GM15510 (cell line): ENCODE data around the gene ZNF3.
A peak's percentile ranks its signal among the peaks of the same experiment; 100 is the strongest.

Experiments
- POLR2A ChIP-seq: IDR thresholded peaks from 3 replicates; pipeline ENCODE4 v1.6.1; 2011; ENCODE audit warnings: borderline replicate concordance; ENCODE audit not compliant: insufficient read length; ENCODE audit errors: extremely low read depth

ZNF3 gene

GRCh38 chr7:100081535-100082102 is at the start of gene ZNF3:
ZNF3 (minus strand) TSS chr7:100081723; CDS start chr7:100077357, 4,366 bp downstream.
- peak; percentile 62 for TF ChIP-seq POLR2A

- TF ChIP-seq POLR2A, result no peak
Observed at GRCh38 chr7:100130608-100131453, 49.3 kb upstream of the ZNF3 start.

GRCh38 chr7:100128637-100128963 is 47.1 kb upstream of the ZNF3 start:
- no peak for TF ChIP-seq POLR2A

GRCh38 chr7:100127866-100128636 is 46.5 kb upstream of the ZNF3 start:
- TF ChIP-seq POLR2A, result no peak

- peak; percentile 76 for TF ChIP-seq POLR2A
Observed at GRCh38 chr7:100126931-100127865, 45.7 kb upstream of the ZNF3 start, which contains the start of gene MBLAC1. MBLAC1 (plus strand) TSS chr7:100126967; CDS start chr7:100127396, 429 bp downstream.

GRCh38 chr7:100126239-100126930 is 44.9 kb upstream of the ZNF3 start:
- no peak for TF ChIP-seq POLR2A

- TF ChIP-seq POLR2A, result no peak
Observed at GRCh38 chr7:100124301-100125230, 43.0 kb upstream of the ZNF3 start.

- no peak for TF ChIP-seq POLR2A
Observed at GRCh38 chr7:100122568-100122967, 41.0 kb upstream of the ZNF3 start.

GRCh38 chr7:100122067-100122466 is 40.5 kb upstream of the ZNF3 start:
- no peak for TF ChIP-seq POLR2A

GRCh38 chr7:100120733-100121036 is 39.2 kb upstream of the ZNF3 start:
- no peak for TF ChIP-seq POLR2A

- no peak for TF ChIP-seq POLR2A
Observed at GRCh38 chr7:100119970-100120732, 38.6 kb upstream of the ZNF3 start.
